SU-DHL-6 (cell line): ENCODE measurements around the gene CCDC142.

Experiments used
- H2AFZ ChIP-seq: fragments of 200-600 bp; sonication (generic); 2 replicates; pipeline ENCODE4 v1.6.1; 2014; ENCODE audit warnings: low read depth, mild to moderate bottlenecking, moderate library complexity, mixed read lengths, antibody characterized with exemption, low read length; ENCODE audit not compliant: severe bottlenecking
- H3F3A ChIP-seq: fragments of 200-600 bp; shearing (Covaris generic); 2 replicates; pipeline ENCODE4 v1.6.0; 2016; ENCODE audit warnings: antibody characterized with exemption, mild to moderate bottlenecking; ENCODE audit not compliant: insufficient read depth
- H3K27ac ChIP-seq: fragments of 200-600 bp; sonication (generic); 2 replicates; pipeline ENCODE4 v1.5.1; 2016; ENCODE audit warnings: low read depth, mild to moderate bottlenecking, low read length, moderate library complexity, mixed read lengths
- H3K27me3 ChIP-seq: fragments of 200-600 bp; sonication (generic), shearing (Covaris generic); 2 replicates; pipeline ENCODE4 v1.6.0; 2014; ENCODE audit warnings: mild to moderate bottlenecking, low read length
- H3K36me3 ChIP-seq: fragments of 200-600 bp; sonication (generic); 2 replicates; pipeline ENCODE4 v1.6.1; 2014; ENCODE audit warnings: mild to moderate bottlenecking, low read length, mixed read lengths
- H3K4me2 ChIP-seq: fragments of 300-600, 200-600 bp; shearing (Covaris generic), sonication (generic); 2 replicates; pipeline ENCODE4 v1.6.0; 2014; ENCODE audit warnings: low read length, low read depth, mild to moderate bottlenecking; ENCODE audit not compliant: poor library complexity, severe bottlenecking
- H3K4me3 ChIP-seq: fragments of 200-600 bp; sonication (generic); 2 replicates; pipeline ENCODE4 v1.5.1; 2014; ENCODE audit warnings: antibody characterized with exemption, low read length, mild to moderate bottlenecking, mixed read lengths; ENCODE audit not compliant: insufficient read depth, poor library complexity, severe bottlenecking
- H3K79me2 ChIP-seq: fragments of 200-600 bp; sonication (generic); 2 replicates; pipeline ENCODE4 v1.6.1; 2014; ENCODE audit warnings: mild to moderate bottlenecking, low read length, moderate library complexity; ENCODE audit not compliant: insufficient read depth
- H3K9ac ChIP-seq: fragments of 200-600 bp; sonication (generic); 2 replicates; pipeline ENCODE4 v1.7.0; 2014; ENCODE audit warnings: mild to moderate bottlenecking, low read length
- H3K9me2 ChIP-seq: fragments of 200-600 bp; sonication (generic); replicated peaks from 2 replicates; pipeline ENCODE4 v1.6.1; 2014; ENCODE audit warnings: low read length; ENCODE audit not compliant: insufficient read depth
- H3K9me3 ChIP-seq: fragments of 200-600 bp; sonication (generic); 2 replicates; pipeline ENCODE4 v1.6.1; 2014; ENCODE audit warnings: low read length, mixed read lengths; ENCODE audit not compliant: insufficient read depth
- H4K20me1 ChIP-seq: fragments of 200-600 bp; sonication (generic); 2 replicates; pipeline ENCODE4 v1.6.1; 2014; ENCODE audit warnings: low read depth, mild to moderate bottlenecking, antibody characterized with exemption, low read length, moderate library complexity, mixed read lengths
- EZH2phosphoT487 ChIP-seq: fragments of 200-600 bp; sonication (generic), shearing (Covaris generic); conservative IDR thresholded peaks from 2 replicates; pipeline ENCODE4 v1.6.1; 2018; ENCODE audit warnings: mild to moderate bottlenecking, antibody characterized with exemption, low read length, moderate library complexity, mixed read lengths
- TF ChIP-seq, protein P1 (sequence below): fragments of 200-600 bp; sonication (generic); IDR thresholded peaks from one replicate; pipeline ENCODE4 v1.5.1; 2017; ENCODE audit warnings: antibody characterized with exemption, mild to moderate bottlenecking, low read length, moderate library complexity; ENCODE audit not compliant: insufficient read depth, poor library complexity, severe bottlenecking

Gene CCDC142

DNA sequence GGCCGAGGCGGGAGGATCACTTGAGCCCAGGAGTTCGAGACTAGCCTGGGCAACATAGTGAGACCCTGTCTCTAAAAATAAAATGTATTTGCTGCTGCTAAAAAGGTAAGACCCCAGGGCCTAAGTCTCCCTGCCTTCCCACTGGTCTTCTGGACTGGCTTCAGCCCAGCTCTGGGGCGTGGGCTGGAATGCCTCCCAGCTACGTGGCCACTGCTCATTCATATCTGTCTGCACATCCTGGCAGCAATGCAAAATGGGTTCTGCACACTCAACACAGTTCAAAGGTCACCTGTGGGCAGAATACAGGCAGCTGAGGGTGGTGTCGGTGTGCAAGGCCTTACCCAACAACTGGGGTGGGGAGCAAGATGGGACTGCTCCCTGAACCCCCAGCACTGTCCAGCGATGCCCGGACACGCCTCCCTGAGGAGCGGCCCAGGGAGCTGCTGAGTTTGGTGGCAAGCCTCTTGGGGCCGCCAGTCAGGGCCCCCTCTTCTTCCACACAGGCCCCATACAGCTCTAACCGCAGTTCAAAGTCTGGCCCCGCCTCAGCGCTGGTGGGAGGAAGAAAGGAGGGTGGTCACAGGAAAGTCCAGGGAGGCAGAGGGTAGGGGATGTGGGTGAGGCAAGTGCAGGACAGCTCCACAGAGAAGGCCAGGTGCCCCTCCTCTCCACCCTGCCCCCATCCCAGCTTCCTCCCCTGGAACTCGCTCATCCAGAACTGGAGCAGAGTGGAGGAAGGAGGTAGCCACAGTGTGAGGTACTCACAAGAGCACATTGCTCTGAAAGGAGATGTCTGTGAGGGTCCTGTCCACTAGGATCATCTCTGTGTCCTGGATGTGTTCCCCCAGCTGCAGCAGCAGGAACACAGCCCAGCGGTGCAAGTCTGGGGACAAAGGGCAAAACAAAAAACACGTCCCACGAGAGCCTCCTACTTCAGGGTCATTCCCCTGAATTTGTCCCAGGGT lies 53.0 kb downstream of the CCDC142 start:
- Histone ChIP-seq H3K9me3 (no peaks in the 10 kb centered on the region), H4K20me1 (no peaks in the 10 kb centered on the region), H3K27ac (no peak overlapping the region), H3K79me2 (no peaks in the 10 kb centered on the region), H3K9ac (no peak overlapping the region), H3K4me2 (no peak overlapping the region), H3K36me3 (no peaks in the 10 kb centered on the region), H3K4me3 (no peak overlapping the region), H3K27me3 (no peaks in the 10 kb centered on the region), H2AFZ (no peak overlapping the region), H3K9me2 (no peaks in the 10 kb centered on the region), H3F3A (no peaks in the 10 kb centered on the region)
- no peak for TF ChIP-seq EZH2phosphoT487
- TF ChIP-seq, protein P1, sequence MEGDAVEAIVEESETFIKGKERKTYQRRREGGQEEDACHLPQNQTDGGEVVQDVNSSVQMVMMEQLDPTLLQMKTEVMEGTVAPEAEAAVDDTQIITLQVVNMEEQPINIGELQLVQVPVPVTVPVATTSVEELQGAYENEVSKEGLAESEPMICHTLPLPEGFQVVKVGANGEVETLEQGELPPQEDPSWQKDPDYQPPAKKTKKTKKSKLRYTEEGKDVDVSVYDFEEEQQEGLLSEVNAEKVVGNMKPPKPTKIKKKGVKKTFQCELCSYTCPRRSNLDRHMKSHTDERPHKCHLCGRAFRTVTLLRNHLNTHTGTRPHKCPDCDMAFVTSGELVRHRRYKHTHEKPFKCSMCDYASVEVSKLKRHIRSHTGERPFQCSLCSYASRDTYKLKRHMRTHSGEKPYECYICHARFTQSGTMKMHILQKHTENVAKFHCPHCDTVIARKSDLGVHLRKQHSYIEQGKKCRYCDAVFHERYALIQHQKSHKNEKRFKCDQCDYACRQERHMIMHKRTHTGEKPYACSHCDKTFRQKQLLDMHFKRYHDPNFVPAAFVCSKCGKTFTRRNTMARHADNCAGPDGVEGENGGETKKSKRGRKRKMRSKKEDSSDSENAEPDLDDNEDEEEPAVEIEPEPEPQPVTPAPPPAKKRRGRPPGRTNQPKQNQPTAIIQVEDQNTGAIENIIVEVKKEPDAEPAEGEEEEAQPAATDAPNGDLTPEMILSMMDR = no peak

DNA sequence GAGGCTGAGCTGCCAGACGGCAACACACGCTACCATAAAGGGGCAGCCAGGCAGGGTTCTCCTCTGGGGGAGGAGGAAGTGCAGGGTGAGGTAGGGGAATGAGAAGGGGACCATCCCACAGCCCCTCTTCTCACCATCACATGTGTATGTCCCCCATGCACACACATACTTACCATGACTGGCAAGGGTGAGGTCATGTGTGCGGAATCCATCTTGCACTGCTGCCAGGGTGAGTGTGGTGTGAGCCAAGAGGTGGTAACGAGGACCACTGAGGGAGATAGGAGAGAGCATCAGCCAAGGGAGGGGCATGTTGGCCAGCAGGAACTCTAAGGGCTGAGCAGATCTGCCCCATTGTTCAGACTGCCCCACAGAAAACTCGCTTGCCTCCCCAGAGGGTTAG lies 54.1 kb downstream of the CCDC142 start:
- TF ChIP-seq EZH2phosphoT487 = no peak
- TF ChIP-seq, protein P1 = no peak
- H3K36me3 ChIP-seq = no peaks in the 10 kb centered on the region
- no peaks in the 10 kb centered on the region for H3K9me2 ChIP-seq

DNA sequence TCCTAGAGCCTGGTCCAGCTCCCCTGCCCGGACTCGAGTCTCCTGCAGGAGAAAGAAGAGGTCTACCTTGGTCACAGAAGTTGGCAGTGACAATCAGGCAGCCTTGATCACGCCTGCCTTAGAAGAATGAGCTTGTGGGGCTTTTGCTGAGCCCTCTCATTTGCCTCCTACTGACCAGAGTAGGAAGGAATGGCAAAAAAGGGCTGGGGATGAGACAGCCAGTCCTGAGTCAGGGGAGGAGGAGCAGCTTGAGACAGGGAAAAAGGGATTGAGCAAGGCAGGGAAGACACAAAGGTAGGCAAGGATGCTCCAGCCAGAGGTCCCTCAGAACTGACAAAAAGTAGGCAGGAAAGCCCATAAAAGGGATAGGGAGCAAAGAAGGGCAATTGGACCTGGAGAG lies 55.2 kb downstream of the CCDC142 start:
- H3K27ac ChIP-seq = no peak overlapping the region
- H4K20me1 ChIP-seq = no peaks in the 10 kb centered on the region
- no peaks in the 10 kb centered on the region for H3F3A ChIP-seq
- H3K4me2 ChIP-seq = no peak overlapping the region
- no peaks in the 10 kb centered on the region for H3K79me2 ChIP-seq
- H3K9ac ChIP-seq = no peak overlapping the region
- H3K4me3 ChIP-seq = no peak overlapping the region
- H2AFZ ChIP-seq = no peak overlapping the region
- no peaks in the 10 kb centered on the region for H3K27me3 ChIP-seq
- no peaks in the 10 kb centered on the region for H3K9me3 ChIP-seq
- TF ChIP-seq EZH2phosphoT487 = no peak
- TF ChIP-seq, protein P1 = no peak
- H3K36me3 ChIP-seq = no peaks in the 10 kb centered on the region
- no peaks in the 10 kb centered on the region for H3K9me2 ChIP-seq

More for the DNA sequence above, 54.1 kb downstream of the CCDC142 start:
- Histone ChIP-seq H2AFZ (no peak overlapping the region), H3K27ac (no peak overlapping the region), H3K4me3 (no peak overlapping the region), H3K9ac (no peak overlapping the region), H3K27me3 (no peaks in the 10 kb centered on the region), H3F3A (no peaks in the 10 kb centered on the region), H3K9me3 (no peaks in the 10 kb centered on the region), H4K20me1 (no peaks in the 10 kb centered on the region), H3K4me2 (no peak overlapping the region), H3K79me2 (no peaks in the 10 kb centered on the region)
